Measurements from ENCODE around the gene LSM12.
"Not testable (repeated sequence)": the region's sequence is repeated elsewhere in the genome, so short reads cannot be mapped to it uniquely, and the experiment has no call there.

The LSM12 gene

GRCh38 chr17:44007346-44008204, 58.9 kb downstream of the LSM12 start:
- no peak for DNase-seq (ENCODE audit: low spot score)

- peak; percentile 98 for DNase-seq (ENCODE audit: low spot score)
Observed at GRCh38 chr17:44006598-44007345, 59.7 kb downstream of the LSM12 start.

- DNase-seq (ENCODE audit: low spot score) = no peak
Observed at GRCh38 chr17:44006272-44006597, 60.2 kb downstream of the LSM12 start.

- DNase-seq (ENCODE audit: low spot score) = no peak
Observed at GRCh38 chr17:44005527-44006271, 60.8 kb downstream of the LSM12 start.

- DNase-seq (ENCODE audit: low spot score) = no peak
Observed at GRCh38 chr17:44004761-44005526, 61.5 kb downstream of the LSM12 start.

- DNase-seq (ENCODE audit: low spot score) = no peak
Observed at GRCh38 chr17:44004077-44004760, 62.3 kb downstream of the LSM12 start, which contains the start of gene NAGS. Gene NAGS (plus strand): TSS chr17:44004622. CDS start chr17:44004664, 42 bp downstream.

- peak; percentile 54 for DNase-seq (ENCODE audit: low spot score)
Observed at GRCh38 chr17:44002141-44002848, 64.2 kb downstream of the LSM12 start.

- no peak for DNase-seq (ENCODE audit: low spot score)
Observed at GRCh38 chr17:44001461-44001920, 65.0 kb downstream of the LSM12 start.

GRCh38 chr17:44000871-44001460, 65.5 kb downstream of the LSM12 start:
- no peak for DNase-seq (ENCODE audit: low spot score)

- DNase-seq (ENCODE audit: low spot score) = no peak
Observed at GRCh38 chr17:44000141-44000860, 66.2 kb downstream of the LSM12 start.

GRCh38 chr17:43999024-43999423, 67.4 kb downstream of the LSM12 start:
- DNase-seq (ENCODE audit: low spot score) = no peak

GRCh38 chr17:43998552-43998951, 67.9 kb downstream of the LSM12 start:
- DNase-seq (ENCODE audit: low spot score) = no peak

- not testable (repeated sequence) for DNase-seq (ENCODE audit: low spot score)
Observed at GRCh38 chr17:43997180-43997579, 69.3 kb downstream of the LSM12 start.

GRCh38 chr17:43995150-43995471, 71.4 kb downstream of the LSM12 start:
- DNase-seq (ENCODE audit: low spot score) = no peak

GRCh38 chr17:43994272-43995149, 72.0 kb downstream of the LSM12 start:
- DNase-seq (ENCODE audit: low spot score) = peak; percentile 85

- DNase-seq (ENCODE audit: low spot score) = no peak
Observed at GRCh38 chr17:43992641-43993040, 73.8 kb downstream of the LSM12 start.

- no peak for DNase-seq (ENCODE audit: low spot score)
Observed at GRCh38 chr17:43988301-43988700, 78.2 kb downstream of the LSM12 start.

Measured in AG08396 (cell line).